Gastrocnemius medialis (tissue), 4 donors: ENCODE data around the gene RHOT1.

ENCODE experiments used
- POLR2A ChIP-seq, 2 donors: fragments of 450-650 bp; IDR thresholded peaks; one replicate each; pipeline ENCODE4 v1.6.1; 2017; ENCODE audit warnings: antibody characterized with exemption in 2 of 2, mild to moderate bottlenecking in 2 of 2, moderate library complexity in 2 of 2
- TF ChIP-seq, protein P1 (sequence below), 5 experiments: fragments of 450-650 bp in 3 of 5; fragments of 200-600 bp in 2 of 5; sonication (generic) in 2 of 5; IDR thresholded peaks in 4 of 5; conservative IDR thresholded peaks in 1 of 5; 1 replicate in 4 of 5; 2 replicates in 1 of 5; pipeline ENCODE4 v1.5.1; 2016 to 2019; ENCODE audit warnings: antibody characterized with exemption in 5 of 5, mild to moderate bottlenecking in 3 of 5, moderate library complexity in 3 of 5

DNA sequence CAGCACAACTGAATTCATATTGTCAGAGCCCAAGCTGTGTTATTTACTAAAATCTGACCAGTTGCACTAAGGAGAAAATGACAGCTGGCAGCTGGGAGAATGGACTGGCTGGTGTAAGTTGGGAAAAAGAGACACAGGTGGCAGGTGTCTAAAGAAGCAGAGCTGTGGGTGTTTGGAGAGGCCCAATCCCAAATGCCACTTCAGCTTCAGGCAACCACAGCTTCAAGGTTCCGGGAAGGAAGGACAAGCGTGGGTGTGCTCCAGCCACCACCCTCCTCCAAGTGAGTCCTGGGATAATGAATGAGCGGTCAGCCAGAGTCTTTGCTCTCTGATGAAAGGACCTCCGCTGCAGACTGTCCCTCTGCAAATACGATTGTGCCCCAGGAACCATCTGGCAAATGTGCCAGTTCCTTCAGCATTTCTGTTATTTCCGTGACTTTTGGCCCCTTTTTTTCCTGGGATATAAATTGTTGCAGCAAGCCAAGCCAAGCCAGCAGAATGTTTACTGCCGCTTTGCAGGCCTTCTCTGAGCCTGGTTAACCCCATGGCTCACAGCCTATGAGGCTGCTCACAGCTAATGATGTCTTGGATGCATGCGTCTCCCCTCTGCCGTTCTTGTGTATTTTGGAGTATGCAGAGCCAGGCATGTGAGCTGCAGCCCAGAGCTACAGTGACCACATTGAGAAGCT lies 113.9 kb downstream of the RHOT1 start:
- TF ChIP-seq, protein P1, sequence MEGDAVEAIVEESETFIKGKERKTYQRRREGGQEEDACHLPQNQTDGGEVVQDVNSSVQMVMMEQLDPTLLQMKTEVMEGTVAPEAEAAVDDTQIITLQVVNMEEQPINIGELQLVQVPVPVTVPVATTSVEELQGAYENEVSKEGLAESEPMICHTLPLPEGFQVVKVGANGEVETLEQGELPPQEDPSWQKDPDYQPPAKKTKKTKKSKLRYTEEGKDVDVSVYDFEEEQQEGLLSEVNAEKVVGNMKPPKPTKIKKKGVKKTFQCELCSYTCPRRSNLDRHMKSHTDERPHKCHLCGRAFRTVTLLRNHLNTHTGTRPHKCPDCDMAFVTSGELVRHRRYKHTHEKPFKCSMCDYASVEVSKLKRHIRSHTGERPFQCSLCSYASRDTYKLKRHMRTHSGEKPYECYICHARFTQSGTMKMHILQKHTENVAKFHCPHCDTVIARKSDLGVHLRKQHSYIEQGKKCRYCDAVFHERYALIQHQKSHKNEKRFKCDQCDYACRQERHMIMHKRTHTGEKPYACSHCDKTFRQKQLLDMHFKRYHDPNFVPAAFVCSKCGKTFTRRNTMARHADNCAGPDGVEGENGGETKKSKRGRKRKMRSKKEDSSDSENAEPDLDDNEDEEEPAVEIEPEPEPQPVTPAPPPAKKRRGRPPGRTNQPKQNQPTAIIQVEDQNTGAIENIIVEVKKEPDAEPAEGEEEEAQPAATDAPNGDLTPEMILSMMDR (IDR thresholded peaks at IDR 0.05 in 4 of 5, conservative IDR thresholded peaks at IDR 0.05 in 1 of 5), result no peak
- TF ChIP-seq POLR2A (IDR thresholded peaks at IDR 0.05), result no peak
